Activated T-cell treated with anti-CD3 and anti-CD28 coated beads for 48 hours (primary cell): Measurements from ENCODE around the gene SLC12A4.
"Not testable (repeated sequence)": the region's sequence is repeated elsewhere in the genome, so short reads cannot be mapped to it uniquely, and the experiment has no call there.

Experiments used
- DNase-seq: peaks from one replicate; pipeline ENCODE4 v3.0.0-alpha.2; 2020; ENCODE audit warnings: low read depth

The SLC12A4 gene

GRCh38 chr16:67941469-67942199 is 26.8 kb downstream of the SLC12A4 start:
- no peak for DNase-seq

- DNase-seq, result no peak
Measured at GRCh38 chr16:67940446-67941089, 27.9 kb downstream of the SLC12A4 start.

GRCh38 chr16:67939507-67940445 is 28.7 kb downstream of the SLC12A4 start:
- DNase-seq, result peak; percentile 49

GRCh38 chr16:67937713-67938112 is 30.7 kb downstream of the SLC12A4 start:
- DNase-seq, result not testable (repeated sequence)

- DNase-seq, result no peak
Measured at GRCh38 chr16:67936880-67937605, 31.4 kb downstream of the SLC12A4 start.

- DNase-seq, result peak; percentile 62
Measured at GRCh38 chr16:67936124-67936879, 32.1 kb downstream of the SLC12A4 start, which contains the start of gene PSMB10. TSS of gene PSMB10 (minus strand) at chr16:67936850. CDS start at chr16:67936749, 101 bp downstream.

- DNase-seq, result peak; percentile 95
Measured at GRCh38 chr16:67935402-67936123, 32.9 kb downstream of the SLC12A4 start.

- no peak for DNase-seq
Measured at GRCh38 chr16:67935101-67935401, 33.4 kb downstream of the SLC12A4 start.

- DNase-seq, result no peak
Measured at GRCh38 chr16:67934306-67935100, 33.9 kb downstream of the SLC12A4 start.

- no peak for DNase-seq
Measured at GRCh38 chr16:67933805-67934204, 34.6 kb downstream of the SLC12A4 start.

GRCh38 chr16:67932462-67932840 is 36.0 kb downstream of the SLC12A4 start:
- DNase-seq, result no peak

- no peak for DNase-seq
Measured at GRCh38 chr16:67931712-67932461, 36.5 kb downstream of the SLC12A4 start, which contains the start of gene CTRL. TSS of gene CTRL (minus strand) at chr16:67931862. CDS start at chr16:67931852, 10 bp downstream.

- DNase-seq, result no peak
Measured at GRCh38 chr16:67930678-67931211, 37.7 kb downstream of the SLC12A4 start.

- DNase-seq, result no peak
Measured at GRCh38 chr16:67930191-67930590, 38.2 kb downstream of the SLC12A4 start.

GRCh38 chr16:67928561-67929364 is 39.7 kb downstream of the SLC12A4 start:
- peak; percentile 74 for DNase-seq

- DNase-seq, result no peak
Measured at GRCh38 chr16:67928147-67928546, 40.3 kb downstream of the SLC12A4 start.

- DNase-seq, result no peak
Measured at GRCh38 chr16:67927131-67927941, 41.1 kb downstream of the SLC12A4 start.
